ENCODE measurements around the gene ENDOU. TPM values are rescaled to one million over a fixed set of nuclear protein-coding genes. Genes with fewer than 3 reads are reported as not detected.

The ENDOU gene
- polyA plus RNA-seq, 1 of the 3 experiments (the other 2 are of a cell fraction): not detected

- POLR2A ChIA-PET: interaction anchor here (0.7 kb wide), 1 partner anchor 36 kb away, joined by 3 read pairs; no protein-coding TSS in a partner anchor
- Histone ChIP-seq H3F3A (replicated peaks; ENCODE audit: insufficient read depth) (no peaks in the 10 kb centered on the region), H3K27ac (ENCODE audit: low read depth in 2 of 2, low read length in 1 of 2) (peak overlapping the region in 1 of 2 experiments; percentile 50; a peak in 2 of 4 replicates), H3K9ac (no peak overlapping the region), H3K9me2 (no peaks in the 10 kb centered on the region), H4K20me1 (ENCODE audit: insufficient read depth) (no peaks in the 10 kb centered on the region), H3K4me1 (ENCODE audit: control insufficient read depth in 1 of 2, insufficient read depth in 2 of 2, low read depth in 1 of 2, low read length in 1 of 2) (peaks cover 20 to 50% of the 10 kb centered on the region in 2 experiments; a peak in 3 of 4 replicates), H3K4me2 (0 out of 2 replicates have a peak overlapping the region, but pooled peaks have one; percentile 44), H2AFZ (ENCODE audit: low read depth) (no peak overlapping the region), H3K36me3 (replicated peaks in 1 of 2; ENCODE audit: control insufficient read depth in 1 of 2, insufficient read depth in 2 of 2, low read length in 1 of 2) (no peaks in the 10 kb centered on the region), H3K4me3 (ENCODE audit: low read depth in 2 of 2, low read length in 1 of 2) (no peak overlapping the region), H3K79me2 (ENCODE audit: insufficient read depth) (no peaks in the 10 kb centered on the region), H3K9me3 (no peaks in the 10 kb centered on the region), H3K27me3 (ENCODE audit: insufficient read depth) (no peaks in the 10 kb centered on the region)
- WGBS (ENCODE audit: low lambda C conversion rate): 0% methylated on average over 2 of the region's 4 CpGs
- TF ChIP-seq, protein P1, sequence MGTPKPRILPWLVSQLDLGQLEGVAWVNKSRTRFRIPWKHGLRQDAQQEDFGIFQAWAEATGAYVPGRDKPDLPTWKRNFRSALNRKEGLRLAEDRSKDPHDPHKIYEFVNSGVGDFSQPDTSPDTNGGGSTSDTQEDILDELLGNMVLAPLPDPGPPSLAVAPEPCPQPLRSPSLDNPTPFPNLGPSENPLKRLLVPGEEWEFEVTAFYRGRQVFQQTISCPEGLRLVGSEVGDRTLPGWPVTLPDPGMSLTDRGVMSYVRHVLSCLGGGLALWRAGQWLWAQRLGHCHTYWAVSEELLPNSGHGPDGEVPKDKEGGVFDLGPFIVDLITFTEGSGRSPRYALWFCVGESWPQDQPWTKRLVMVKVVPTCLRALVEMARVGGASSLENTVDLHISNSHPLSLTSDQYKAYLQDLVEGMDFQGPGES (IDR thresholded peaks at IDR 0.05; ENCODE audit: low read depth, low read length): no peak
- TF ChIP-seq JUND (IDR thresholded peaks at IDR 0.05) (no peak), EP300 (IDR thresholded peaks at IDR 0.05; ENCODE audit: borderline replicate concordance in 1 of 2, low read depth in 1 of 2, low read length in 1 of 2) (peak in 1 of 2 experiments; percentile 42; a peak in 1 of 4 replicates), FOXJ3 (CRISPR knock-in tag; IDR thresholded peaks at IDR 0.05) (0 out of 2 replicates have a peak, but pooled peaks have one; percentile 25), POLR2AphosphoS5 (IDR thresholded peaks at IDR 0.05; ENCODE audit: low read depth, low read length) (no peak), ELF1 (IDR thresholded peaks at IDR 0.05) (no peak), RAD21 (IDR thresholded peaks at IDR 0.05; ENCODE audit: low read length) (0 out of 2 replicates have a peak, but pooled peaks have one; percentile 9), TEAD4 (IDR thresholded peaks at IDR 0.05; ENCODE audit: borderline replicate concordance, insufficient read depth) (no peak), NRF1 (IDR thresholded peaks at IDR 0.05; ENCODE audit: low read depth, low read length) (no peak), RFX5 (IDR thresholded peaks at IDR 0.05; ENCODE audit: low read length) (no peak), GATA2 (CRISPR knock-in tag; IDR thresholded peaks at IDR 0.05) (peak; percentile 32; the same call in 1 of the 2 replicates), RCOR1 (IDR thresholded peaks at IDR 0.05; ENCODE audit: low read length) (peak; percentile 39; the same call in 1 of the 2 replicates), TCF12 (IDR thresholded peaks at IDR 0.05) (peak; percentile 24; the same call in 1 of the 2 replicates), TAF1 (IDR thresholded peaks at IDR 0.05; ENCODE audit: borderline replicate concordance, low read depth, low read length) (no peak), EZH2phosphoT487 (IDR thresholded peaks at IDR 0.05; ENCODE audit: borderline replicate concordance, low read depth) (no peak), FOXM1 (IDR thresholded peaks at IDR 0.05; ENCODE audit: low read depth) (no peak), FOSL2 (IDR thresholded peaks at IDR 0.05; ENCODE audit: borderline replicate concordance, low read depth) (no peak), NFIC (IDR thresholded peaks at IDR 0.05; ENCODE audit: borderline replicate concordance) (peak; percentile 83), CHD2 (IDR thresholded peaks at IDR 0.05; ENCODE audit: low read length, partially characterized antibody) (peak; percentile 56), CTCF (IDR thresholded peaks at IDR 0.05) (no peak), SIN3A (IDR thresholded peaks at IDR 0.05; ENCODE audit: borderline replicate concordance, low read depth, low read length) (no peak)
- TF ChIP-seq, protein P2, sequence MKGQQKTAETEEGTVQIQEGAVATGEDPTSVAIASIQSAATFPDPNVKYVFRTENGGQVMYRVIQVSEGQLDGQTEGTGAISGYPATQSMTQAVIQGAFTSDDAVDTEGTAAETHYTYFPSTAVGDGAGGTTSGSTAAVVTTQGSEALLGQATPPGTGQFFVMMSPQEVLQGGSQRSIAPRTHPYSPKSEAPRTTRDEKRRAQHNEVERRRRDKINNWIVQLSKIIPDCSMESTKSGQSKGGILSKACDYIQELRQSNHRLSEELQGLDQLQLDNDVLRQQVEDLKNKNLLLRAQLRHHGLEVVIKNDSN (IDR thresholded peaks at IDR 0.05; ENCODE audit: borderline replicate concordance, low read depth): no peak
- TF ChIP-seq, protein P3, sequence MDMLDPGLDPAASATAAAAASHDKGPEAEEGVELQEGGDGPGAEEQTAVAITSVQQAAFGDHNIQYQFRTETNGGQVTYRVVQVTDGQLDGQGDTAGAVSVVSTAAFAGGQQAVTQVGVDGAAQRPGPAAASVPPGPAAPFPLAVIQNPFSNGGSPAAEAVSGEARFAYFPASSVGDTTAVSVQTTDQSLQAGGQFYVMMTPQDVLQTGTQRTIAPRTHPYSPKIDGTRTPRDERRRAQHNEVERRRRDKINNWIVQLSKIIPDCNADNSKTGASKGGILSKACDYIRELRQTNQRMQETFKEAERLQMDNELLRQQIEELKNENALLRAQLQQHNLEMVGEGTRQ (IDR thresholded peaks at IDR 0.05; ENCODE audit: borderline replicate concordance, low read depth, low read length): no peak
- TF ChIP-seq, protein P4, sequence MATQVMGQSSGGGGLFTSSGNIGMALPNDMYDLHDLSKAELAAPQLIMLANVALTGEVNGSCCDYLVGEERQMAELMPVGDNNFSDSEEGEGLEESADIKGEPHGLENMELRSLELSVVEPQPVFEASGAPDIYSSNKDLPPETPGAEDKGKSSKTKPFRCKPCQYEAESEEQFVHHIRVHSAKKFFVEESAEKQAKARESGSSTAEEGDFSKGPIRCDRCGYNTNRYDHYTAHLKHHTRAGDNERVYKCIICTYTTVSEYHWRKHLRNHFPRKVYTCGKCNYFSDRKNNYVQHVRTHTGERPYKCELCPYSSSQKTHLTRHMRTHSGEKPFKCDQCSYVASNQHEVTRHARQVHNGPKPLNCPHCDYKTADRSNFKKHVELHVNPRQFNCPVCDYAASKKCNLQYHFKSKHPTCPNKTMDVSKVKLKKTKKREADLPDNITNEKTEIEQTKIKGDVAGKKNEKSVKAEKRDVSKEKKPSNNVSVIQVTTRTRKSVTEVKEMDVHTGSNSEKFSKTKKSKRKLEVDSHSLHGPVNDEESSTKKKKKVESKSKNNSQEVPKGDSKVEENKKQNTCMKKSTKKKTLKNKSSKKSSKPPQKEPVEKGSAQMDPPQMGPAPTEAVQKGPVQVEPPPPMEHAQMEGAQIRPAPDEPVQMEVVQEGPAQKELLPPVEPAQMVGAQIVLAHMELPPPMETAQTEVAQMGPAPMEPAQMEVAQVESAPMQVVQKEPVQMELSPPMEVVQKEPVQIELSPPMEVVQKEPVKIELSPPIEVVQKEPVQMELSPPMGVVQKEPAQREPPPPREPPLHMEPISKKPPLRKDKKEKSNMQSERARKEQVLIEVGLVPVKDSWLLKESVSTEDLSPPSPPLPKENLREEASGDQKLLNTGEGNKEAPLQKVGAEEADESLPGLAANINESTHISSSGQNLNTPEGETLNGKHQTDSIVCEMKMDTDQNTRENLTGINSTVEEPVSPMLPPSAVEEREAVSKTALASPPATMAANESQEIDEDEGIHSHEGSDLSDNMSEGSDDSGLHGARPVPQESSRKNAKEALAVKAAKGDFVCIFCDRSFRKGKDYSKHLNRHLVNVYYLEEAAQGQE (IDR thresholded peaks at IDR 0.05; ENCODE audit: low read depth, low read length): no peak
- CTCF ChIA-PET: interaction anchor here (0.6 to 43.0 kb wide), 25 partner anchors 16 to 403 kb away, joined by 3 to 1294 read pairs (median 6); partner anchors contain the start of genes ENDOU, RAPGEF3 and SLC48A1
- peak; percentile 79 for DNase-seq
Measured at GRCh38 chr12:47741340-47741703, 16.0 kb upstream of the ENDOU start.
